HCEC 1CT (cell line): Measurements from ENCODE around the gene CLCN5.
A peak's percentile ranks its signal among the peaks of the same experiment; 100 is the strongest.

Source experiments
- DNase-seq: peaks from one replicate; pipeline ENCODE4 v3.0.0-alpha.2; 2017

The CLCN5 gene

DNA sequence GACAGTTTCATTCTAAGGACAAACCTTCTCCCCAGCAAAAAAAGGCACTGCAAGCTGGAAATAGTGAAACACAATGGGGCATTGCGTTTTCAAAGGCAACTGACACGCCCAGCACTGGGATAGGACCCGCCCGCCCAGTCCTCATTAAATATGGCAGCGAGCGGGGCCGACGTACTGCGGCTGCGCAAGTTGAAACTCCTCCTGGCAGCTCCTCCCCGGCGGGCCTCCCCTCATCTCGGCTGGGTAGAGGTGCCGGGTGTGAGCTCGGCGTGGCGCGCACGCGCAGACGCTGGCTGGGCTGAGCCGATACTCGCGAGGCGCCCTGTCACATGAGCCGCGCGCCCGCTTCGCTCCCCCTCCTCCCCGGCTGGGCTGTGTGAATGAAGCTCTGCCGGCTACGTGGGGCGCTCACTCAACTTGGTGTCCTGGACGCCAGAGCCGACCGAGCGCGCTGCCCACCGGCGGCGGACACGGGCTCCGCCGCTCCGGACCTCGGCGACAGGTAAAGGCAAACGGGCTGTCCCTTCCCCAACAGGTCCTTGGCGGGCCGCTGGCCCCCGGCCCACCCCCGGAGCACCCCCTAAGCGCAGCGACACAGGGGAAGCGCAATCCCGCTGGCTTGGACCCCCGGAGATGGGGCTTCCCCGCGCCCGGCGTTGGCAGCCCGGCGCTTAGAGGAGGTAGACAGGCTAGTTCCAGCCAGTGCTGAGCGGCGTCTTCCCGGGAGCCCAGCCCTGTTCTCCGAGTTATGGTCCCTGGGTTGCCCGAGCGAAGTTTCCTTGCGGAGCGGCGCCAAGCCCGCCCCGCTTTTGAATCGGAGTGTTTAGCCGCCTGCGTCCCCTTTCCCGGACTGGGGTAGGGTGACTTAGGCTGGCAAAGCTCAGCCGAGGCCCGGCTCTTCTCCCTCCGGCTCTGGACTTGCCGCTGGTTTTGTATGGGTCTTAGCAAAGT lies at the start of gene CLCN5:
TSS of gene CLCN5 (plus strand) at position 306 of the 951 bp plus-strand sequence. CDS start 2,703 bp downstream, outside the sequence.
- peak; percentile 87 for DNase-seq

DNA sequence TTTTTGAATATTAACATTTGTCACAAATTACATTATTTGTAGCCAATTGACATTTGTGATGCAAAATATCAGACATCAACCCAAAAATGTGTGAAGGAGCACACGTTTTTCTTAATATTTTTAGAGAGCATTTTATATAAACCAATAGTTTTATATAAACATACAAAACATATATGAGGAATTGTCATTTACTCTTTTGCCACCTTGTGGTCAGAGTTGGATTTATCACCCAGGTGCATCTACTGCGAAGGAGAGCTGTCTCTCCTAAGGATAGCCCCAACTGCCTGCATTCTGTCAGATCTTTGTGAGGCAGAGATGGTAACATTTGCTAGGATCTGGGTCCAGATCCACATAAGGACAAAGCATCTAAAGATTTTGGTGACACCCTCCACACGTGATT lies 45.6 kb upstream of the CLCN5 start:
- DNase-seq: peak; percentile 5

- no peak for DNase-seq
Measured at GRCh38 chrX:49877397-49878101, 44.8 kb upstream of the CLCN5 start.

GRCh38 chrX:49878128-49878833 lies 44.1 kb upstream of the CLCN5 start:
- DNase-seq: no peak

DNA sequence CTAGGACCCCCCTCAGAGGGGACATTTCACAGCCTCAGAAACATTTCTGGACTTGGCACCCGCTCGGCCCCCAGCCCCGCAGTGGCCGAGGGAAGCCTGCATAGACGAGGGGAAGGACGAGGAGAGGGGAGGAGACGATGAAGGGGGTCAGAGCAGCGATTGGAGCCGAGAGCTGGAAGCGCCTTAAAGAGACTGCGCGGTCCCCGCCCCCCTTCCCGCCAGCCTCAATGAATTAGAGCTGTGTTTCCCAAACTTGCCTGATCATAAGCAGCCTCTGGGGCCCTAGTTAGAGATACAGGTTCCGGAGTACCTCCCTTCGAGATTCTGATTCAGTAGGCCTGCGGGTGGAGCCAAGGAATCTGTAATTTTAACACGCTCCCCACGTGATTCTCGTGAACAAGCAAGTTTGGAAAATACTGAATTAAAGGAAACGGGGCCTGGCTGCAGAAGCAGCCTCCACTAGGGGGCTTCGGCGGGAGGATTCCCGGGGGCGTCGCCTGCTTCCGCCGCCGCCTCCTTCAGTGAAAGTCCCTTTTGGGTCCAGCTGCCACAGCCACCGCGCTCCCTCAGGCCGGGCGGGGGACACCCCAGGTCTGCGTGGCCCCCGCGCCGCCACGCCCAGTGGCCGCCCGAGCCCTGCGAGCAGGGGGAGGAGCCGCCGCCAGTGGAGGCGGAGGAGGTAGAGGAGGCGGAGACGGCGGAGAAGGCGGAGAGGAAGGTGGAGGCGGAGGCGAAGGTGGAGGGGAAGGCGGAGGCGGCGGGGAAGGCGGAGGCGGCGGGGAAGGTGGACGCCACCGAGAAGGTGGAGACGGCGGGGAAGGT lies 43.4 kb upstream of the CLCN5 start, which contains the start of gene USP27X:
TSS of gene USP27X (plus strand) at position 651 of the 822 bp plus-strand sequence. CDS start 824 bp downstream, outside the sequence.
- DNase-seq: peak; percentile 69

DNA sequence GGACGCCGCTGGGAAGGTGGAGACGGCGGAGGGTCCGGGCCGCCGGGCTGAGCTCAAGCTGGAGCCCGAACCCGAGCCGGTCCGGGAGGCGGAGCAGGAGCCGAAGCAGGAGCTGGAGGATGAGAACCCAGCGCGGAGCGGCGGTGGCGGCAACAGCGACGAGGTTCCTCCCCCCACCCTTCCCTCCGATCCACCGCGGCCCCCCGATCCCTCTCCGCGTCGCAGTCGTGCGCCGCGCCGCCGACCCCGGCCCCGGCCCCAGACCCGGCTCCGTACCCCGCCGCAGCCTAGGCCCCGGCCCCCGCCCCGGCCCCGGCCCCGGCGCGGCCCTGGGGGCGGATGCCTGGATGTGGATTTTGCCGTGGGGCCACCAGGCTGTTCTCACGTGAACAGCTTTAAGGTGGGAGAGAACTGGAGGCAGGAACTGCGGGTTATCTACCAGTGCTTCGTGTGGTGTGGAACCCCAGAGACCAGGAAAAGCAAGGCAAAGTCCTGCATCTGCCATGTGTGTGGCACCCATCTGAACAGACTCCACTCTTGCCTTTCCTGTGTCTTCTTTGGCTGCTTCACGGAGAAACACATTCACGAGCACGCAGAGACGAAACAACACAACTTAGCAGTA lies 42.6 kb upstream of the CLCN5 start:
- no peak for DNase-seq

GRCh38 chrX:49880668-49881067 lies 41.7 kb upstream of the CLCN5 start:
- no peak for DNase-seq

DNA sequence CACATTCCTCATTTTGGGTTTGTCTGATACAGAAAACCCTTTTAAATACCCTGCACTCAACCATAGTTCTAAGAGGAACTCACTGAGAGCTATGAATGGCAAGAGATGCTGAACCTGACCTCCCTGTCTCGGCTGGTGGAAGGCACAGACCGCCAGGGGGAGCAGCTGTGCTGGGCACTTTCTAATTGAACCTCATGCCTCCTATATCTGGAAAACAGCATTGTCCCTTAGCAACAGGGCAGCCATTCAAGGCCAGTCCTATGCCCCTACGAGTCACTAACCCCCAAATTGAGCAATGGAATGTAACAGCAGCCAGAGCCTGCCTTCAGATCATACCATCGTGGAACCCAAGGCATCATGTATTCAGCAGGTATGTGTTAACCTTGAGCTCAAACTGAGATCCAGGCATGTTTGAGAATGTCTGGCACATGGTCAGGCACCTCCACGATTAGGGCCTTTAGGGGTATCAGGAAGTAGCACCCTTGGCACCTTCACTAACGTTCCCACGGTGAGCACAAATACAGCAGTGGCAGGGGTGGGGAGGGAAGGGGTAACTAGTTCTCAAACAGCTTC lies 38.0 kb upstream of the CLCN5 start:
- DNase-seq: peak; percentile 30

- no peak for DNase-seq
Measured at GRCh38 chrX:49892542-49892941, 29.9 kb upstream of the CLCN5 start.

- no peak for DNase-seq
Measured at GRCh38 chrX:49896951-49897350, 25.4 kb upstream of the CLCN5 start.

GRCh38 chrX:49901048-49901447 lies 21.3 kb upstream of the CLCN5 start:
- DNase-seq: no peak

DNA sequence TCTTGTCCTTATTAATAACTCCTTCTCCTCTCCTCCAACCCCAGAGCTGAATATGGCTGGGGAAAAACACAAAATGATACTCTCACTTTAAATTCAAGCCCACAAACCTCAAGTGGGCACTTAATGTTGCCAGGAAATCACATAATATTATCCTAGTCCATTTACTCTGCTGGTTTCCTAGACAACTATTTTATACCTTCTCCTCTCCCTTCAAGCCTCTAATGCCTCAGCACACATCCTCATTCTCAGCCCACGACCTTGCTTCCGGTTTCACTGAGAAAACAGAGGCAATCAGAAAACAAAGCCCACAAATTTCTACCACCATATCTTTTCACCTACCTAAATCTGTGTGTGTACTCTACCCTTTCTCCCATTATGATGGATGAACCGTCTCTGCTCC lies 12.1 kb upstream of the CLCN5 start:
- DNase-seq: no peak

GRCh38 chrX:49912086-49912485 lies 10.3 kb upstream of the CLCN5 start:
- no peak for DNase-seq

DNA sequence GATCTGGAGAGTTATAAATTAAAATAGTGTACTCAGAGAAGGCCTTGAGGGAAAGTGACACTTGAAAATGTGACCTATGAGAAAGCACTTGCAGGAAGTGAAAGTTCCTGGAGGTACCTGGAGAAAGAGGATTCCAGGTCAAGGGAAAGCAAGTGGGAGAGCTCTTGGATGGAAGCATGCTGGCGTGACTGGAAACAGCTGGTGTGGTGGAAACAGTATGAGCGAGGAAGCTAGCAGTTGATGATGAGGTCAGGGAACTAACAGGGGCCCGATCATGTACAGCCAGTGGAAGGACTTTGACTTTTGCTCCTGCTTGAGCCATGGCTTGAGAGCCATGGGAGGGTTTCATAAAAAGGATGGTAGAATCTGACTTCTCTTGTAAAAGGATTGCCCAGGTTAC lies 9.5 kb upstream of the CLCN5 start:
- no peak for DNase-seq

- DNase-seq: peak; percentile 39
Measured at GRCh38 chrX:49915361-49916222, 6.8 kb upstream of the CLCN5 start.

DNA sequence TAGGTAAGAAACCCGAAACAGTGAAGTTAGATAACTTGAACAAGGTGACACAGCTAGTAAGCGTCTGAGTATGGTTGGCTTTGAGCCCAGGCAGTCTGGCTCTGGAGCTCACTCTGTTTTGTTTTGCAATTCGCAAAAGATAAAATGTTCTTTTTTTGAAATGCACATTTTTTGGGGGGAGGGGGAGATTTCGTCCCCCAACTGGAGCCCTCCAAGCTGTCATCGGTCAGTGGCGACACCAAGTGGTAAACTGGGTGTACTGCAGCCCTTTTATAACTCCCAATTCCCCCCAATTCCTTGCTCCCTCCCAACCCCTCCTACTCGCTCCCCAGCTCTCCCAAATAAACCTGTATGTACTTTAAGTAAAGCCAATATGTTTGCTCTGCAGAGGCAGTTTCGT lies 2.8 kb upstream of the CLCN5 start:
- DNase-seq: peak; percentile 4

GRCh38 chrX:49921109-49921508 lies 1.3 kb upstream of the CLCN5 start:
- no peak for DNase-seq

GRCh38 chrX:49925176-49925575 lies 2.8 kb downstream of the CLCN5 start:
- DNase-seq: no peak

GRCh38 chrX:49930039-49930438 lies 7.6 kb downstream of the CLCN5 start:
- DNase-seq: peak; percentile 47

DNA sequence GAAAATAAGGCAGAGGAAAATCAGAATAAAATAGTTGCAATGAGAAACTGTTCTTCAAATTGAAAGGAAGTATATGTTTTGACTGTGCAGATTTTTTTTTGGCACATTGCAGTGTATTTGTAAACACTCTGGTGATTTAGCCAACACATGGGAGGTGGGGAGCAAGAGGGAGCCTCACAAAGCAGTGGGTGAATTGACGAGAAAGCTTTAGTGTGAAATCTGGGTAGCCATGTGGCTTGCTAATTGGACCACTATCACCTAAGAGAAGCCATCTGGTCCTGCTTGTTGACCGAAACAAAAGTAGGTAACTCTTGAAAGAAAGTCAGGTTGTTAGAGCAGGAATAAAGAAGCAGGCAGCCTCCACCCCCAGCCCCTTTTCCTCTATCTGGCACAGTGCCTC lies 10.4 kb downstream of the CLCN5 start:
- DNase-seq: no peak
